GM19025 (cell line): ENCODE results near the gene MVK.

Experiments used
- ATAC-seq: cut with Tn5 transposase; IDR thresholded peaks from one replicate; pipeline ENCODE4 v1.9.1; 2021; ENCODE audit warnings: mild to moderate bottlenecking, low read depth, moderate library complexity; ENCODE audit not compliant: unreplicated experiment

The MVK gene

GRCh38 chr12:109605016-109605415, 31.4 kb downstream of the MVK start:
- no peak for ATAC-seq

GRCh38 chr12:109605599-109606228, 32.1 kb downstream of the MVK start:
- no peak for ATAC-seq

GRCh38 chr12:109606320-109607028, 32.9 kb downstream of the MVK start:
- ATAC-seq: no peak

- ATAC-seq: no peak
These were observed 34.0 kb downstream of the MVK start for GRCh38 chr12:109607618-109608017.

- ATAC-seq: no peak
These were observed 34.7 kb downstream of the MVK start for GRCh38 chr12:109608270-109608669.

- ATAC-seq: no peak
These were observed 35.2 kb downstream of the MVK start for GRCh38 chr12:109608793-109609192.

- no peak for ATAC-seq
These were observed 35.7 kb downstream of the MVK start for GRCh38 chr12:109609342-109609741.

GRCh38 chr12:109610523-109610922, 36.9 kb downstream of the MVK start:
- ATAC-seq: no peak

- no peak for ATAC-seq
These were observed 37.6 kb downstream of the MVK start for GRCh38 chr12:109611223-109611622.

GRCh38 chr12:109612003-109612402, 38.4 kb downstream of the MVK start:
- ATAC-seq: no peak

- no peak for ATAC-seq
These were observed 39.4 kb downstream of the MVK start for GRCh38 chr12:109612975-109613502.

- no peak for ATAC-seq
These were observed 40.3 kb downstream of the MVK start for GRCh38 chr12:109613649-109614455.

GRCh38 chr12:109615556-109616229, 42.1 kb downstream of the MVK start:
- ATAC-seq: no peak

- no peak for ATAC-seq
These were observed 43.9 kb downstream of the MVK start for GRCh38 chr12:109617491-109617890.

- ATAC-seq: no peak
These were observed 44.5 kb downstream of the MVK start for GRCh38 chr12:109618082-109618481.

GRCh38 chr12:109619002-109619604, 45.5 kb downstream of the MVK start:
- no peak for ATAC-seq

GRCh38 chr12:109621211-109621694, 47.7 kb downstream of the MVK start:
- no peak for ATAC-seq

GRCh38 chr12:109621901-109622364, 48.3 kb downstream of the MVK start:
- no peak for ATAC-seq

GRCh38 chr12:109624467-109624866, 50.9 kb downstream of the MVK start:
- no peak for ATAC-seq

- ATAC-seq: no peak
These were observed 51.6 kb downstream of the MVK start for GRCh38 chr12:109625131-109625559.
